ENCODE data around the gene RIPOR3.
A peak's percentile ranks its signal among the peaks of the same experiment; 100 is the strongest.

The RIPOR3 gene

GRCh38 chr20:50589548-50590347 lies 101.6 kb downstream of the RIPOR3 start:
- no peak for DNase-seq (ENCODE audit: low read depth in 2 of 2)

GRCh38 chr20:50588034-50588736 lies 103.2 kb downstream of the RIPOR3 start:
- peak; percentile 34 to 43 for DNase-seq (ENCODE audit: low read depth in 2 of 2)

GRCh38 chr20:50587291-50587961 lies 103.9 kb downstream of the RIPOR3 start:
- DNase-seq (ENCODE audit: low read depth in 2 of 2), result no peak

GRCh38 chr20:50586531-50587232 lies 104.7 kb downstream of the RIPOR3 start:
- DNase-seq (ENCODE audit: low read depth in 2 of 2), result no peak

- DNase-seq (ENCODE audit: low read depth in 2 of 2), result no peak
Measured at GRCh38 chr20:50585678-50586077, 105.7 kb downstream of the RIPOR3 start.

GRCh38 chr20:50585214-50585613 lies 106.1 kb downstream of the RIPOR3 start:
- no peak for DNase-seq (ENCODE audit: low read depth in 2 of 2)

GRCh38 chr20:50584687-50585086 lies 106.7 kb downstream of the RIPOR3 start:
- no peak for DNase-seq (ENCODE audit: low read depth in 2 of 2)

- DNase-seq (ENCODE audit: low read depth in 2 of 2), result no peak
Measured at GRCh38 chr20:50583442-50584150, 107.7 kb downstream of the RIPOR3 start.

GRCh38 chr20:50582591-50583234 lies 108.6 kb downstream of the RIPOR3 start:
- no peak for DNase-seq (ENCODE audit: low read depth in 2 of 2)

GRCh38 chr20:50582092-50582491 lies 109.2 kb downstream of the RIPOR3 start:
- DNase-seq (ENCODE audit: low read depth in 2 of 2), result no peak

- no peak for DNase-seq (ENCODE audit: low read depth in 2 of 2)
Measured at GRCh38 chr20:50580842-50581544, 110.3 kb downstream of the RIPOR3 start.

GRCh38 chr20:50580016-50580747 lies 111.2 kb downstream of the RIPOR3 start:
- DNase-seq (ENCODE audit: low read depth in 2 of 2), result peak in 1 of 2 donors; percentile 13

GRCh38 chr20:50579511-50579910 lies 111.8 kb downstream of the RIPOR3 start:
- DNase-seq (ENCODE audit: low read depth in 2 of 2), result no peak

GRCh38 chr20:50578778-50579165 lies 112.6 kb downstream of the RIPOR3 start:
- no peak for DNase-seq (ENCODE audit: low read depth in 2 of 2)

GRCh38 chr20:50578061-50578777 lies 113.1 kb downstream of the RIPOR3 start:
- no peak for DNase-seq (ENCODE audit: low read depth in 2 of 2)

- DNase-seq (ENCODE audit: low read depth in 2 of 2), result no peak
Measured at GRCh38 chr20:50577175-50578018, 113.9 kb downstream of the RIPOR3 start.

- DNase-seq (ENCODE audit: low read depth in 2 of 2), result peak; percentile 40 to 47
Measured at GRCh38 chr20:50575865-50576720, 115.2 kb downstream of the RIPOR3 start.
